GM23248 (cell line): Measurements from ENCODE around the gene ZNF445.

Experiments used
- EZH2 ChIP-seq: fragments of 200-600 bp; sonication (generic); IDR thresholded peaks from 2 replicates; pipeline ENCODE4 v1.6.1; 2018; ENCODE audit warnings: antibody characterized with exemption, mild to moderate bottlenecking; ENCODE audit not compliant: insufficient read depth, poor library complexity, severe bottlenecking
- EZH2phosphoT487 ChIP-seq: fragments of 200-600 bp; sonication (generic); IDR thresholded peaks from 2 replicates; pipeline ENCODE4 v1.6.1; 2018; ENCODE audit warnings: antibody characterized with exemption, moderate library complexity, mild to moderate bottlenecking, low read depth; ENCODE audit not compliant: insufficient read depth

- TF ChIP-seq EZH2phosphoT487 (no peak), EZH2 (no peak)
Measured at GRCh38 chr3:44445786-44446185, 31.7 kb downstream of the ZNF445 start.
